MM.1S (cell line): ENCODE data around the gene LRRC8C.
A peak's percentile ranks its signal among the peaks of the same experiment; 100 is the strongest.

Experiments
- DNase-seq: peaks from one replicate; pipeline ENCODE4 v3.0.0-alpha.2; 2015
- H2AFZ ChIP-seq: fragments of 300-600 bp; sonication (generic); 2 replicates; pipeline ENCODE4 v1.6.0; 2016; ENCODE audit warnings: antibody characterized with exemption, low read length
- H3F3A ChIP-seq: fragments of 300-600 bp; sonication (generic); 2 replicates; pipeline ENCODE4 v1.6.1; 2016; ENCODE audit warnings: mild to moderate bottlenecking, antibody characterized with exemption, low read length, moderate library complexity, mixed read lengths; ENCODE audit not compliant: insufficient read depth
- H3K27ac ChIP-seq: fragments of 300-600 bp; sonication (generic); 2 replicates; pipeline ENCODE4 v1.5.1; 2016; ENCODE audit warnings: mild to moderate bottlenecking, low read length
- H3K27me3 ChIP-seq: fragments of 300-600 bp; sonication (generic); replicated peaks from 2 replicates; pipeline ENCODE4 v1.6.0; 2016; ENCODE audit warnings: low read length; ENCODE audit not compliant: insufficient read depth
- H3K36me3 ChIP-seq: fragments of 300-600 bp; sonication (generic); replicated peaks from 2 replicates; pipeline ENCODE4 v1.6.1; 2016; ENCODE audit warnings: mild to moderate bottlenecking, low read length, mixed read lengths; ENCODE audit not compliant: insufficient read depth
- H3K4me1 ChIP-seq: fragments of 300-600 bp; sonication (generic); 2 replicates; pipeline ENCODE4 v1.6.1; 2016; ENCODE audit warnings: low read length, mixed read lengths
- H3K4me2 ChIP-seq: fragments of 300-600 bp; sonication (generic); 2 replicates; pipeline ENCODE4 v1.6.0; 2016; ENCODE audit warnings: low read depth, low read length
- H3K4me3 ChIP-seq: fragments of 300-600 bp; sonication (generic); 2 replicates; pipeline ENCODE4 v1.5.1; 2016; ENCODE audit warnings: low read length, mixed read lengths
- H3K79me2 ChIP-seq: fragments of 300-600 bp; sonication (generic); 2 replicates; pipeline ENCODE4 v1.6.1; 2016; ENCODE audit warnings: mixed run types, low read length, mixed read lengths
- H3K9ac ChIP-seq: fragments of 300-600 bp; sonication (generic); 2 replicates; pipeline ENCODE4 v1.6.1; 2016; ENCODE audit warnings: low read length, mixed read lengths
- H3K9me2 ChIP-seq: fragments of 300-600 bp; sonication (generic); replicated peaks from 2 replicates; pipeline ENCODE4 v1.6.1; 2016; ENCODE audit warnings: mild to moderate bottlenecking, low read length, mixed read lengths; ENCODE audit not compliant: insufficient read depth
- H3K9me3 ChIP-seq: fragments of 300-600 bp; sonication (generic); replicated peaks from 2 replicates; pipeline ENCODE4 v1.6.1; 2016; ENCODE audit warnings: mild to moderate bottlenecking, low read length, mixed read lengths; ENCODE audit not compliant: insufficient read depth
- H4K20me1 ChIP-seq: fragments of 300-600 bp; sonication (generic); 2 replicates; pipeline ENCODE4 v1.6.1; 2016; ENCODE audit warnings: mild to moderate bottlenecking, low read length, moderate library complexity, mixed read lengths; ENCODE audit not compliant: insufficient read depth
- CTCF ChIP-seq: fragments of 300-600 bp; sonication (generic); IDR thresholded peaks from 2 replicates; pipeline ENCODE4 v1.5.1; 2016; ENCODE audit warnings: antibody characterized with exemption, low read length, mixed read lengths
- EZH2 ChIP-seq: fragments of 300-600 bp; sonication (generic); optimal IDR thresholded peaks from 2 replicates; pipeline ENCODE3; 2017; ENCODE audit warnings: low read depth, mild to moderate bottlenecking, antibody characterized with exemption, low read length, mixed read lengths
- EZH2phosphoT487 ChIP-seq: fragments of 300-600 bp; sonication (generic); IDR thresholded peaks from 2 replicates; pipeline ENCODE4 v1.6.1; 2018; ENCODE audit warnings: antibody characterized with exemption, low read length

The LRRC8C gene

GRCh38 chr1:89755591-89755990 is 122.7 kb downstream of the LRRC8C start:
- Histone ChIP-seq H3F3A (no peaks in the 10 kb centered on the region), H2AFZ (no peak overlapping the region), H3K4me1 (no peaks in the 10 kb centered on the region), H3K9me2 (no peaks in the 10 kb centered on the region), H3K27me3 (no peaks in the 10 kb centered on the region), H3K4me2 (no peak overlapping the region), H3K36me3 (no peaks in the 10 kb centered on the region), H3K4me3 (no peak overlapping the region), H3K79me2 (no peaks in the 10 kb centered on the region), H3K27ac (no peak overlapping the region), H4K20me1 (no peaks in the 10 kb centered on the region), H3K9me3 (no peaks in the 10 kb centered on the region), H3K9ac (no peak overlapping the region)
- no peak for TF ChIP-seq EZH2phosphoT487
- no peak for TF ChIP-seq CTCF
- TF ChIP-seq EZH2, result no peak
- DNase-seq, result no peak

- Histone ChIP-seq H3K9me2 (no peaks in the 10 kb centered on the region), H3F3A (no peaks in the 10 kb centered on the region), H3K79me2 (no peaks in the 10 kb centered on the region), H3K9me3 (no peaks in the 10 kb centered on the region), H3K4me2 (peak overlapping the region; percentile 25; the same call in 1 of the 2 replicates), H4K20me1 (no peaks in the 10 kb centered on the region), H3K27me3 (no peaks in the 10 kb centered on the region), H2AFZ (0 out of 2 replicates have a peak overlapping the region, but pooled peaks have one; percentile 33), H3K4me3 (no peak overlapping the region), H3K36me3 (no peaks in the 10 kb centered on the region), H3K4me1 (0 out of 2 replicates have a peak, but pooled peaks cover 3% of the 10 kb centered on the region), H3K27ac (no peak overlapping the region), H3K9ac (no peak overlapping the region)
- no peak for DNase-seq
- TF ChIP-seq CTCF (no peak), EZH2 (no peak), EZH2phosphoT487 (no peak)
Observed at GRCh38 chr1:89757532-89757931, 124.6 kb downstream of the LRRC8C start.

GRCh38 chr1:89758156-89758555 is 125.2 kb downstream of the LRRC8C start:
- Histone ChIP-seq H3K4me1 (0 out of 2 replicates have a peak, but pooled peaks cover 3% of the 10 kb centered on the region), H3K27me3 (no peaks in the 10 kb centered on the region), H3K9me3 (no peaks in the 10 kb centered on the region), H3K4me3 (no peak overlapping the region), H4K20me1 (no peaks in the 10 kb centered on the region), H3K36me3 (no peaks in the 10 kb centered on the region), H2AFZ (0 out of 2 replicates have a peak overlapping the region, but pooled peaks have one; percentile 33), H3K4me2 (no peak overlapping the region), H3K27ac (no peak overlapping the region), H3K9me2 (no peaks in the 10 kb centered on the region), H3K79me2 (no peaks in the 10 kb centered on the region), H3F3A (no peaks in the 10 kb centered on the region), H3K9ac (no peak overlapping the region)
- DNase-seq, result no peak
- no peak for TF ChIP-seq EZH2
- TF ChIP-seq CTCF, result no peak
- no peak for TF ChIP-seq EZH2phosphoT487
